ENCODE results near the gene NTN4.

GRCh38 chr12:95733141-95733825 lies 57.3 kb downstream of the NTN4 start:
- TF ChIP-seq POLR2A (IDR thresholded peaks at IDR 0.05; ENCODE audit: low read length) (no peak), GATA1 (IDR thresholded peaks at IDR 0.05; ENCODE audit: low read depth, low read length) (no peak)

All from erythroblast (primary cell).